ENCODE data around the gene ENPEP.

DNA sequence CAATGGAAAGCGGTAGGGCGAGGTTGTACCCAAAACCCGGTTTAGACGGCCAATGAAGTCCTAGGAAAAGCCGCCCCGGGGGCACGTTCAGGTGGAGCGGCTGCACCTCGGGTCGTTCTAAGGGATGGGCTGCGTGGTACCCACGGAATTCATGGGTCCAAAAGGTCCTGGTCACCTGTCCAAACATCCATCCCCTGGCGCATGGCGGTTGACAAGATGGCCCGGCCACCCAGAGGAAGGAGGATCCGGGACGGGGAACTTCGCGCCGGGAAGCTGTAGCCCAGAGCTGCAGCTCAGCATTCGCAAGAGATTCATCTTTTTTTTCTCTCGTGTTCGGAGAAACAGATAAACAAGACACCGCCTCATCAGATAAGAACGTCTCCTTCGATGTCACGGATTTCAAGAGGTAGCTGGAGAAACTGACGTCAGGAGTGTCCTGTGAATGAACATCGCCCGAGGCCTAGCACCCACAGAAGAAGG lies 136.1 kb downstream of the ENPEP start:
- TF ChIP-seq POLR2AphosphoS5 (IDR thresholded peaks at IDR 0.05): no peak
- TF ChIP-seq, protein P1, sequence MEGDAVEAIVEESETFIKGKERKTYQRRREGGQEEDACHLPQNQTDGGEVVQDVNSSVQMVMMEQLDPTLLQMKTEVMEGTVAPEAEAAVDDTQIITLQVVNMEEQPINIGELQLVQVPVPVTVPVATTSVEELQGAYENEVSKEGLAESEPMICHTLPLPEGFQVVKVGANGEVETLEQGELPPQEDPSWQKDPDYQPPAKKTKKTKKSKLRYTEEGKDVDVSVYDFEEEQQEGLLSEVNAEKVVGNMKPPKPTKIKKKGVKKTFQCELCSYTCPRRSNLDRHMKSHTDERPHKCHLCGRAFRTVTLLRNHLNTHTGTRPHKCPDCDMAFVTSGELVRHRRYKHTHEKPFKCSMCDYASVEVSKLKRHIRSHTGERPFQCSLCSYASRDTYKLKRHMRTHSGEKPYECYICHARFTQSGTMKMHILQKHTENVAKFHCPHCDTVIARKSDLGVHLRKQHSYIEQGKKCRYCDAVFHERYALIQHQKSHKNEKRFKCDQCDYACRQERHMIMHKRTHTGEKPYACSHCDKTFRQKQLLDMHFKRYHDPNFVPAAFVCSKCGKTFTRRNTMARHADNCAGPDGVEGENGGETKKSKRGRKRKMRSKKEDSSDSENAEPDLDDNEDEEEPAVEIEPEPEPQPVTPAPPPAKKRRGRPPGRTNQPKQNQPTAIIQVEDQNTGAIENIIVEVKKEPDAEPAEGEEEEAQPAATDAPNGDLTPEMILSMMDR (IDR thresholded peaks at IDR 0.05): no peak
- TF ChIP-seq POLR2A (IDR thresholded peaks at IDR 0.05): no peak

All from transverse colon (tissue), 4 donors.